AML-193 (cell line): ENCODE data around the gene IL17A.
"Not testable (repeated sequence)": the region's sequence is repeated elsewhere in the genome, so short reads cannot be mapped to it uniquely, and the experiment has no call there.

Experiments
- DNase-seq, 2 experiments: peaks; one replicate each; lab custom pipeline; 2025; lab: John Stamatoyannopoulos, UW

Gene IL17A

GRCh38 chr6:52164319-52165094 lies 21.7 kb upstream of the IL17A start:
- DNase-seq = no peak

DNA sequence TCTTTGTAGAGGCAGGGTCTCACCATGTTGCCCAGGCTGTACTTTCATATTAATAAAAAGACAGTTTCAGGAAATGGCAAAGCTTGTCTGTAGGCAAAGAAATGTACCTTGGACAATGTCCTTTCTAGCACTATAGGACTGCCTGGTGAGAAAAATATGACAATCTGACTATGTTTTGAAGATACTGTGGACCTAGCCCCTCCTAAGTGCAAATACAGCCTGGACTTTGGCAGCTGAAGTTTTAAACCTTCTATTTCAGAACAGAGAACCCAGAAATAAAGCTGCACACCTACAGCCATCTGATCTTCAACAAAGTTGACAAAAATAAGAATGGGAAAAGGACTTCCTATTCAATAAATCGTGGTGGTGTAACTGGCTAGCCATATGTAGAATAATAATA lies 18.9 kb upstream of the IL17A start:
- DNase-seq = no peak

DNA sequence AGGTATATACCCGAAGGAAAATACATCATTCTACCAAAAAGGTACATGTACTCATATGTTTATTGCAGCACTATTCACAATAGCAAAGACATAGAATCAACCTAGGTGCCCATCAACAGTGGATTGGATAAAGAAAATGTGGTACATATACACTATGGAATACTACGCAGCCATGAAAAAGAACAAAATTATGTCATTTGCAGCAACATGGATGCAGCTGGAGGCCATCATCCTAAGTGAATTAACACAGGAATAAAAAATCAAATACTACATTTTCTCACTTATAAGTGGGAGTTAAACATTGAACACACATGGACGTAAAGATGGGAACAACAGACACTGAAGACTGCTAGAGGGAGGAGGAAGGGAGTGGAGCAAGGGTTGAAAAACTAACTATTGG lies 17.8 kb upstream of the IL17A start:
- not testable (repeated sequence) for DNase-seq

GRCh38 chr6:52174118-52174517 lies 12.1 kb upstream of the IL17A start:
- DNase-seq = no peak

DNA sequence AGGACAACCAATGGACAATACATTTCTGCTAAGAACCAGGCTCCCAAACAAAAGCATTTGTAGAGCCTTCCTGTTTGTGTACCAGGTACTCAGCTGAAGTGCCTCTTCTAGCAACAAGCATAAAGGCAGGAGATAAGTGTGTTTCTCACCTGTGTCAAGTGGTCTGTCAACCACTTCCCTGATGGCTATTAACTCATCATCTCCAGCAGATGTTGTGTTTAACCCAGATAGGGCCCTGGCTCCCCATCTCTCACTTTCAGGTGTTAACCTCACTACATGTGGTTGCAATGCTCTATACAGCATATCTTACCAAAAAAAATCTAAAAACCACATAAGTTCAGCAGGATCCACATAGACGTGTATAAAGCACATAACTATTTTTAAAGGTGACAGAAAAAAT lies 9.6 kb upstream of the IL17A start:
- no peak for DNase-seq

- no peak for DNase-seq
Measured at GRCh38 chr6:52177961-52178360, 8.2 kb upstream of the IL17A start.

DNA sequence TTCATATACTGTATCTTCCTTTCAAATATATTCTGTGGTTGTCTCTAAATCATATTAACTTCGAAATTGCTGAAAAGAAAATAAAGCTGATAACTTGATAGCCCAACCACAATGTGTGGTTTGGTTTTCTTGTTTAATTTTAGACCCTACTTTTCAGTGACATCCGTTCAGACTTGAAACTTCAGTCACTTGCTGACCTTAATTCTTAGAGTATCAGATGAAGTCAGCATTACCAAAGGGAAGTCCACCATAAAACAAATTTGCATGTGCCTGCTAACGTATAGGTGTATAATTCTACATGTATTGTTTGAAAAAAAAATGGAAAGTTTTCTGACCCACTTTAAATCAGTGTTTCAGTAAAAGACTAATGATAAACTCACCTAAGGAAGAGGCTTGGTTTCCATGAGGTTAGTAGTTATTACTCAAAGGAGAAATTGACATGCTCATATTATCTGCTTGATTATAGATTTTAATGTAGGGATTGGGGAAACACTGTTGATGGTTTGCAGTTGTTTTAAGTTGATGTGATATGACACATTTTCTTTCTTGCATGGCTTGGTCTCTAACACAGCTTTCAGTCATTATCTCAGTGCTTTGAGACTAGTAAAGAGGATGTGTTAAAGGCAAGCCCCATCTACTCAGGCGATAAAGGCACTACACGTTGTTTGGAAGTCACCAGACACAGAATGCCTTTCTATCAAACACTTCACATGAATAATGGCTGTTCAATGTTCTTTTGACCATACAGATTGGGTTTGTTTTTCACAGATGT lies 5.2 kb upstream of the IL17A start:
- no peak for DNase-seq

- no peak for DNase-seq
Measured at GRCh38 chr6:52183131-52183713, 3.0 kb upstream of the IL17A start.

DNA sequence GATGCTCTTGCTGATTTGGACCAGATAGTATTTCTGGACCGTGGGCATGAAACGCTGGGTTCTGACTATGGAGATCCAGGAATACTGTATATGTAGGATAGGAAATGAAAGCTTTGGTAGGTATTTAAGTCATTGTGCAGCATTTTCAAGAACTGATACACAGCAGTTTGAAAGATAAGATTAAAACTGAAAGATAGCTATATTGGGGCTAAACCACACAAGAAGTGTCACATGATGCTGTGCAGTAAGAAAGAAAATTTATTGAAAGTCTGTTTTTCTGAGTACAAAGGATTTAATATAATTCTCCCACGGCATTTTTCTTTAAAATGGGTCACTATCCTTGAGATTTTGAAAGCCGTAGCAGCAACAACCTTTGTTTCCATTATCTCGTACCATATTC lies 305 bp downstream of the IL17A start:
- no peak for DNase-seq

- no peak for DNase-seq
Measured at GRCh38 chr6:52187098-52187497, 923 bp downstream of the IL17A start.

- DNase-seq = no peak
Measured at GRCh38 chr6:52189974-52190373, 3.8 kb downstream of the IL17A start.

DNA sequence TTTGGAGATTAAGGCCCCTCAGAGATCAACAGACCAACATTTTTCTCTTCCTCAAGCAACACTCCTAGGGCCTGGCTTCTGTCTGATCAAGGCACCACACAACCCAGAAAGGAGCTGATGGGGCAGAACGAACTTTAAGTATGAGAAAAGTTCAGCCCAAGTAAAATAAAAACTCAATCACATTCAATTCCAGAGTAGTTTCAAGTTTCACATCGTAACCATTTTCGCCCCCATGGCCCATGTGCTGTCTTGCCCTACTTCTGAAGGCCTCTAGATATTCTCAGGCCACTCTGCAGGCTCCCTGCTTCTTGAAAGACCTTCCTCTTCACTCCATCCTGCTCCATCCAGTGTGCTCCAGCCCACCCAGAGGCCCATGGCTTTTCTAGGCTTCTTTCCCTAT lies 4.2 kb downstream of the IL17A start:
- DNase-seq = no peak

- no peak for DNase-seq
Measured at GRCh38 chr6:52191824-52192223, 5.6 kb downstream of the IL17A start.

DNA sequence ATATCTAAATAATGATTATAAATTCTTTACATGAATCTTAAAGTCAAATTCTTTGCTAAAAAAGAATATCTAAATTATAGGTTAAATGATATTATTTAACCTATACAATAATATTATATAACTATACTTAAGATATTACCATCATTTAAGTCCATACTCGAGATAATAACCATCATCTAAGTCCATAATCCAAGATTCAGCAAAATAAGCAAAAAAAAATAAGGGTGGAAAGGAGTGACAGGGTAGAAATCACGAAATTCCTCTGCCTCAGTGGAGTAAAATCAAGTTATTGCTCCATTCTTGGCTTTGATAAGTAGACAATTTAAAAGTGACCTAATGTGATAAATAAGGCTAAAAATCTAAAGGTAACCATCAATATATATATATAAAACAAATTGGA lies 9.7 kb downstream of the IL17A start:
- no peak for DNase-seq

DNA sequence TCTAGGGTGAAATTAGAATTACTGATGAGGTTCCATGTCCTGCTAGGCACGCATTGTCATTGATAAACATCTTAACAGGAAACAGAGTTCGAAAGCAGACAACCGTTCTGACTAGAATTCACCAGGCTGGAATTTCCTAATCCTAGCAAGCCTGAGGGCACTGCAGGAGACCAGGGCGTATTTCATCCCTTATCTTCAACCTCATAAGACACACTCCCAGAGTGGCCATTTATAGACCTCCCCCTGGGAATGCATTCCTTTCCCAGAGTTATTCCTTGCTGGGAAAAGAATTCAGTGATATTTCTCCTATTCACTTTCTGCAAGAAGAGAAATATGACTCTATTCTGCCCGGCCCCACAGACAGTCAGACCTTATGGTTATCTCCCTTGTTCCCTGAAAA lies 13.9 kb downstream of the IL17A start:
- DNase-seq = not testable (repeated sequence)

- no peak for DNase-seq
Measured at GRCh38 chr6:52201046-52201445, 14.9 kb downstream of the IL17A start.

DNA sequence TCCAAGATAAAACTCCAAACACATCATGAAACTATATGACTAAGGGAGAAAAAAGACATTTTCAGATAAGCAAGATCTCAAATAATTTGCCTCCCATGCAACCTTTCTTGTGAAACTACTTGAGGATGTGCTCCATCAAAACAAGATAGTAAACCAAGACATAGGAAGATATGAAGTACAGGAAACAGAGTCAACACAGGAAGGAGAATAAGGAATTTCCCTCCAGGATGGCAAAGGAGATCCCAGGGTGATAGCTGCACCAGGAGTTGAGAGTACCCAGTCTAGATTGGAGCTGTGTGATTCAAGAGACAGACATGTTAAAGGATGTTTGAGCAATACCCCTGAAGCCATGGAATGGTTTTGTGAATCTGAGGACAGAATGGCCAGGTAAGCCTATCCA lies 15.3 kb downstream of the IL17A start:
- DNase-seq = no peak

GRCh38 chr6:52207066-52207465 lies 20.9 kb downstream of the IL17A start:
- no peak for DNase-seq

- no peak for DNase-seq
Measured at GRCh38 chr6:52208612-52209011, 22.4 kb downstream of the IL17A start.

GRCh38 chr6:52209770-52210169 lies 23.6 kb downstream of the IL17A start:
- DNase-seq = no peak

DNA sequence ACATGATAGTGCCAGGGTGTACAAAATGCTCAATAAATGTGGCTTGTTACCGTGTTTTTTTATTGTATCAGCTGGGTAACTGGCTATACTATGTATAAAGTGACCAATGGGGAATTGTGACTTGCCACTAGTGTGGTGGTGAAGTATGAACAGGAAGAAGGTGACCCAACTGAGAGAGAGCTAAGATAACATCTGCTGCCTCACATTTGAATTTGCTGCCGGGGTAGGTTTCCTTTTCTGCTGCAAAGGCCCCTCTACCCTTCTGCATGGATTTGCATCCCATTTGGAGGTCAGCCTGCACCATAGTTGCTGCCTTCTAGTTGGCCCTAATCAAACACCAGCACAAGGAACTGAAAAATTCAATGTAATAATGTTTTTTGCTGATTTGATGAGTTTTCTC lies 24.1 kb downstream of the IL17A start:
- DNase-seq = no peak

GRCh38 chr6:52213127-52213526 lies 27.0 kb downstream of the IL17A start:
- DNase-seq = no peak

DNA sequence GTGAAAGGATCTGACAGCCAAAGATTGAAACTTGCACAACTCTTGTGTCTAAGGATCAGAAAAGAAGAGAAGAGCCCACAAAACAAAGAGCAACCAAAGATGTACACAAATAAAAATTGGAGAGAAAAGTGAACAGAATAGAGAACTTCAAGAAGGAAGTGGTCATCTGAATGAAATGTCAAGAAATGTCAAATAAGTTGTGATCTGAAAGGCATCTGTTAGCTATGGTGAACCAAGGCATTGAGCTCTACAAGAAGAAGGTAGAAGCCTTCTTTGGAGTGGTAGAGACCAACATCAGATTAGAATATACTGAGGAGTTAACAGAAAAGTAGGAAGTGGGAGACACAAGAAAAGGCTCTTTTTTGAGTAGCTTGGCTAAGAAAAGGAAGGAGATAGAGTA lies 29.6 kb downstream of the IL17A start:
- DNase-seq = no peak
